ENCODE measurements around the gene HTT.

The HTT gene

DNA sequence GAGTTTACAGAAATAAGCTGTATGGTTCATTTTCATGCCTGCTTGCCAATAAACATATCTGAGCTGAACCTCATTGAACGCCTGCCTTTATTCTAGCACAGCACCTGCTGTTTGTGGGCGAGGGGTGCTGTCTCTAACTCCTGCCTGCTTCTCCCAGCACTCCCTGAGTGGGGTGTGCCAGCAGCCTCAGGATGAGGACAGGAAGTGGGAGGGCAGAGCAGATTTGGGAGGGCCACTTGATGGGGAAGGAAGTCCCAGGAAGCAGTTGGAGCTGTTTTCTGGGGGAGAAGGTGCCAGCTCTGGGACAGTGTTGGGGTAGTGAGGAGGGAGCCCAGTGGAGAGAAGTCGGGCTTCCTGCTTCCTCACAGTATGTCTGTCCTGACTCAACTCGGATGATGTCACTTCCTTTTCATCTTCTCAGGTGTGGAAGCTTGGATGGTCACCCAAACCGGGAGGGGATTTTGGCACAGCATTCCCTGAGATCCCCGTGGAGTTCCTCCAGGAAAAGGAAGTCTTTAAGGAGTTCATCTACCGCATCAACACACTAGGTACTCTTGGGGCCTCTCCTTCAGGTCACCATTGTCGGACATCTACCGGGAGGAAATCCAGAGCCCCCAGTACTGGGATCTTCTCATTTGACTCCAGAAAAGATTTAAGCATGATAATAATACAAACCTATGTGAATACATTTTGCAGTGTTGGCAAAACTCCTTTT lies 145.4 kb downstream of the HTT start:
- no peak for DNase-seq (ENCODE audit: low read depth)

DNA sequence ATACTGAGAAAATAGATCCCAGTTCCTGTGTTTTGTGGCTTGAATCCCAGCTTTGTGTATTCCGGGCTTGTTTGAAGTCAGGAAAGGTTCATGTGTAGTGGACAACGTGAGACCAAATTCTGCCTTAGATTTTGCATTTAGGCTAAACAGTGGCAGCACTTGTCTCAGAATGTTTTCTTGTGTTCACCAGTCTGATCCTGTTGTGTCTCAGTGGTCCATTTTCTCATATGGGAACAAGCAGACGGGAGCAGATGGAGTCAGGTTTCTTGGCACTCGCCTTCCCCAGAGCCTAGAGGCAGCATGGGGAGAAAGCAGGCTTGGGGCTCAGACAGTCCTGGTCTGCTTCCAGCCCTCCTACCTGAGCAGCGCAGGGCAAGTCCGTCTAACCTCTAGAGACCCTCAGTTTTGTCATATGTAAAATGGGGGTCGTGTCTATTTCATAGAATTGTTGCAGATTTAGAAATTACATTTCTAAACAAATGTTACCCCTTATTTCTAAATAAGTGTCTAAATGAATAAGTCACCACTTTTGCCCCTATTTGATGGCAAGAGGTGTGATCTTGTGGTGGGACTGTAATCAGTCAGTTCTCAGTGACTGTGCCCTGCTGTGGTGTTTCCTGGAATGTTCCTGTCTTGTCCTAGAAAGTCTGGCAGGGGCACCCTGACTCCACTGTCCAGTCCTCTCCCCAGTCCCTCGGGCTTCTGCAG lies 146.1 kb downstream of the HTT start:
- no peak for DNase-seq (ENCODE audit: low read depth)

DNA sequence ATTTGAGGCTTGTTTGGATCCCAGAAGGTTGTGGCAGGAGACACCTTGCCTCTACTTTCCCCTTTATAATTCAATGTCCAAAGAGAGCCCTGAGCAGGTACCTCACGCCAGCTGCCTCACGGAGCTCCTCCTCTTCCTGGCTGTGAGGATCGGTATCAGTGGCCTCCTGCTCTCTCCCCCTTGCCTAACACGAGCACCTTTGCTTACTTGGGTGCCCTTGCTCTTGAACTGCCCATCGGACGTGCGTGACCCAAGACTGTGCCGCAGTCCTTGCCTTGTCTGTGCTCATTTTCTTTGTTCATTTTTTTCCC lies 146.7 kb downstream of the HTT start:
- no peak for DNase-seq (ENCODE audit: low read depth)

DNA sequence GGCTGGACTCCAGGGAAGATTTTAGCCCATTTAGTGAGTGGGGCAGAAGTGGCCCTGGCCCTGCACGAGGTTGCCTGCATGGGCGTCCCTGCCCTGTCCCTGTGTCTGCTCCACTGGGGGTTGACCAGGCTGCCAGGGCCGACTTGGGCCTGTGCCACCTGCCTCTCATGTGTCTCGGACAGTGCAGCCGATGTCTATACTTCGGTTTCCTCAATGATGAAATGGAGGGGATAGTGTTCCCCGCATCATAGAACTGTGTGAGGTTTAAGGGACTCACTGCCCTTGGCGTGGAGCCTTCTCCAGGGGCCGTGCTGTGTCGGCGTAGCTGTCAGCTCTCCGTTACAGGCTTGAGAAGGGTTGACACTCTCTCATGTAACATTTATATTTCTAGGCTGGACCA lies 147.5 kb downstream of the HTT start:
- DNase-seq (ENCODE audit: low read depth): no peak

DNA sequence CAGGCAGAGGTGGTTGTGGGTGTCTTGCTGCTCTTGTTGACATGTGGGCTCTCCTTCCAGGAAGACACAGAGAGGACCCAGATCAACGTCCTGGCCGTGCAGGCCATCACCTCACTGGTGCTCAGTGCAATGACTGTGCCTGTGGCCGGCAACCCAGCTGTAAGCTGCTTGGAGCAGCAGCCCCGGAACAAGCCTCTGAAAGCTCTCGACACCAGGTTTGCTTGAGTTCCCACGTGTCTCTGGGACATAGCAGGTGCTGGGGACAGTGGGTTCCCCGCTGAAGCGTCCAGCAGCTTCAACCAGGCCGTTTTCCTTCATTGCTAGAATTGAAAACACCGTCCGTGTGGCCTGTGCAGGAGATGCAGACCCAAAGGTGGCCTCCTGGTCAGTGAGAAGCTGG lies 148.9 kb downstream of the HTT start:
- no peak for DNase-seq (ENCODE audit: low read depth)

DNA sequence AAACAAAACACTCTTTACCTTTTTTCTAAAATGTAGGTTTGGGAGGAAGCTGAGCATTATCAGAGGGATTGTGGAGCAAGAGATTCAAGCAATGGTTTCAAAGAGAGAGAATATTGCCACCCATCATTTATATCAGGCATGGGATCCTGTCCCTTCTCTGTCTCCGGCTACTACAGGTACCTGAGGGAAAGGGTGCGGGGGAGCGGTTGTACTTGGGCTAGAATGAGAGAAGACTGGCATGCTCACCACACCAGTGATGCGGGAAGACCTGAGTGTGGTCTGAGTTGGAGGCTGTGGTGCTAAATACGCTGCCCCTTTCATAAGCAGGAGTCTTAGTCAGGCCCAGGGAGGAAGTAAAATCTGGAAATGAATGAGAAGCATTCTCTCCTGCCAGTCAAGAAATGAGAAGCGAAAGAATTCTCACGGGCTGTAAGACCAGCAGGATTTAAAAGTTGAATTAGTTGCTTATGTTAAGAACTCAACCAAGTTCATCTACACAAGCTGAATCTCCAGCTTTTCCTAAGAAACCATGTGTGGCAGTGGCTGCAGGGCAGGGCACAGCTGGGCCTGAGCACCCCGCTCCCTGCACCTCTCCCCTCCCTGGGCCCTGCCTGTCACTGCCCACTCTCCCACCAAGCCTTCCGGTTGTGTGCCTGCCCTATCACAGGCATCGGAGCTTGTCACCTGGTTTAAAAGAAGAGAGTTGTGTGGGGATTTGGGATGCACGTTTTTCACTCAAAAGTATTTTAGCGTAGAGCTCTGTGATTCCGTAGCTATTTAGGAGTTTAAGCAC lies 149.7 kb downstream of the HTT start:
- DNase-seq (ENCODE audit: low read depth): no peak

DNA sequence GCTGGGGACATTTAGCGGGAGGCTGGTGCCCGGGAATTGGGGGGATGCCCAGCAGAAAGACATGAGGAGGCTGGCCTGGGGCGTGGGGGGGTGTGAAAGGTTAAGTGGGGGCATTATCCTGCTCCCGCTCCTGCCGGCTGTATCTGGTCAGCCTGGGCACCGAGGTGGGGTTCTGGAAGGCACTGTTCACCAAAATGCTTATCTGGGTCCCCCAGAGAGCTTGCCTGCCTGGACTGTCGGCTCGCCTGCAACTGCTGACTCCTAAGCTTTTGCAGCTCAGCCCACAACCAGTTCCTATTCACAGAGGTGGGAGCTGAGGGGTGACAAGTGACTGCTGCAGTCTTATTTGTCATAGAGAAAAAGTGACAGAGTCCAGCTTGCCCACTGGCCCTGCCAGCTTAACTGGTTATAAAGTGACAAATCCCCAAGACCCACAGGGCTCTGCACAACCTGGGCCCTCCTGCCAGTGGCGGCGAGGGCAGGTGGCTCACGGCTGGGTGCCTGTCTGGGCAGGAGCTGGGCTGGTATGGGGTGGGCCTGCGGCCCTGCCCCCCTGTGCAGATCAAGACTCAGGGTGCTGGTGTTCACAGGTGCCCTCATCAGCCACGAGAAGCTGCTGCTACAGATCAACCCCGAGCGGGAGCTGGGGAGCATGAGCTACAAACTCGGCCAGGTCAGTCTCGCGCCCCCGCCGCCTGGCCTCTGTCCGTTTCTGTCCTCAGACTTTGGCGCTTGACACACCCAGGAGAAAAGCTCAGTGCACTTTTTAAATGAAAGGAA lies 150.8 kb downstream of the HTT start:
- DNase-seq (ENCODE audit: low read depth): no peak

DNA sequence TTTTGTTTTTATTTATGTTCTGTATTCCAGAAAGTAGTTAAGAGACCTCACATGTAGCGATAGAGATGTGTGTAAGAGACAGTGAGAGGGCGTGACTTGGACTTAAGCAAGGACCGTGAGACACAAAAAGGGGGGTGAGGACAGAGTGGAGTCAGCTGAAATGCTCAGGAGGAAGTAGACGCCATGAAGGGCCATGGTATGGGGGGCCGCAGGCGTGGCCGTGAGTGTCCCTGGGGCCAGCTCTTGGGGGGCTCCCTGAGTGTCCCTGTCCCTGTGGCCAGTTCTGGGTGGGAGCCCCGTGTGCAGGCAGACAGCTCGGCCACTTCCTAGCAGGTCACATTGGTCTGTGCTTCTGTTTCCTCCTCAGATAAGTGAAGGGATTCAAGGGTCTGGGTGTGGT lies 151.5 kb downstream of the HTT start:
- DNase-seq (ENCODE audit: low read depth): no peak

DNA sequence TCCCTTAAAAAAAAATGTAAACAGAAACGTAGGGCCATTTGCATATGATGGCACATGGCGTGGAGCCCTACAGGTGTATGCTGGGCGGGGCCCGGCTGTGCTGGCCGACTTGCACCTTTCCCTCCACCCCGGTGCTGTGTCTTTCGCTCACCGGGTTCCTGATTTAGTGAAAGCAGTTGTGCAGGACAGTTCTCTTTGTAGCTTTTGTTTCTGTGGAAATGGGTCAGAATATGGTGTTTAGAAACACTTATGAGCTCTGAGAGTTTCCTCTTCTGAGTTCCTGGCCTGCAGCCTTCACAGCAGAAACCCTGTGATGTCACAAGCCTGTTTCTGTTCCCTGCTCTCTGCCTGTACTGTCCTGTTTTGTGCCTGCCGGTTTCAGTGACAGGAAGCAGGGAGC lies 152.0 kb downstream of the HTT start:
- no peak for DNase-seq (ENCODE audit: low read depth)

DNA sequence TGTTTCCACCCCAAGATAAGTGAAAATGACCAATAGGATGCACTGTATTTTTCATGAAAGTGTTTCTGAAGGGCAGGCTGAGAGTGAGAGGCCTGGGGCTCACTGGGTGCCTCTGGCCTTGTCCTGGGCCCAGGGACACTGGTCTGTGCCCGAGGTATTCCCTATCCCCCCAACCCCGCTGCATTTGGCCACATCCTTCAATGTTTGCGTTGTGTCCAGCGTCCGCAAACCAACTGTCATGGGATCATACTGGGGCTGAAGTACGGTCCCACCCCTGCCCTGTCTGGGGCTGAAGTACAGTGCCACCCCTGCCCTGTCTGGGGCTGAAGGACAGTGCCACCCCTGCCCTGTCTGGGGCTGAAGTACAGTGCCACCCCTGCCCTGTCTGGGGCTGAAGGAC lies 152.5 kb downstream of the HTT start:
- DNase-seq (ENCODE audit: low read depth): no peak

DNA sequence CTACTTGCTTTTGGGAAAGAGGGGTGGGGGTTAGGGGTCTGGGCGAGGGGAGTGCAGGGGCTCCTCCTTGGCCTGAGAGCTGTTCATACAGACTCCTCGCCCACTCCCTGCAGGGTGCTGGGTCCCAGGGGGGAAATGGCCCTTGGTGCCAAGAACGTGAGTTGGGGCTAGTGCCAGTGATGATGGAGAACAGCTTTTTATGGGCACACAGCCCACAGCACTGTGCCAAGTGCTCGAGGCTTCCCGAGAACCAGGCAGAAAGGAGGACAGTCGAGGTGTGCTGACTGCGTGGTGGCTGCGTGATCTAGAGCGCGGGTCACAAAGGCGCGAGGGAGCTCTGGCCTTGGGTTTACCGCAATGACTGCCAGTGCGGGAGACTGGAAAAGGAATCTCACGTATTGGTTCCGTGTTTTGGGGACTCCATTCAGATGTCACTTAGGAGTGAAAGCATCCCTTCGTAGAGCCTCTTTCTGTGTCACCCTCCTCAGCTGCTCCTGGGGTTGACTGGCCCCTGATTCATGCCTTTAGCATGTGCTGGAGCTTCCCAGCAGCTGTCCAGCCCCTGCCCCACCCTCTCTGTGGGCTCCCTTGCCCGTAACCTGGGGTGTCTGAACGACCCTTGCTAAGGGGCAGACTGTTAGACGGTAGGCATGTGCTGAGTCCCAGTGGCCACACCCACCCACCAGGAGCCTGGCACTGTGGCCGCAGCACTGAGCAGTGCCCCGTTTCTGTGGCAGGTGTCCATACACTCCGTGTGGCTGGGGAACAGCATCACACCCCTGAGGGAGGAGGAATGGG lies 153.6 kb downstream of the HTT start:
- no peak for DNase-seq (ENCODE audit: low read depth)

DNA sequence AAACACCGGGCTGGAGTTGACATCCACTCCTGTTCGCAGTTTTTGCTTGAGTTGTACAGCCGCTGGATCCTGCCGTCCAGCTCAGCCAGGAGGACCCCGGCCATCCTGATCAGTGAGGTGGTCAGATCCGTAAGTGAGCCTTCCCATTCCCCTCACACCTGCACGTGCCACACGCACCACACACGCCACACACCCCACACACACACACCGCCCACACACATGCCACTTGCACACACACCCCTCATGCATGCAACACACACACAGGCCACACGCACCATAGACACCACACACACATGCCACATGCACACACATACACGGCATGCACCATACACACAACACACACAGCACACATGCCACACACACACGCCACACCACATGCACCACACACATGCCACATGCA lies 154.4 kb downstream of the HTT start:
- DNase-seq (ENCODE audit: low read depth): no peak

DNA sequence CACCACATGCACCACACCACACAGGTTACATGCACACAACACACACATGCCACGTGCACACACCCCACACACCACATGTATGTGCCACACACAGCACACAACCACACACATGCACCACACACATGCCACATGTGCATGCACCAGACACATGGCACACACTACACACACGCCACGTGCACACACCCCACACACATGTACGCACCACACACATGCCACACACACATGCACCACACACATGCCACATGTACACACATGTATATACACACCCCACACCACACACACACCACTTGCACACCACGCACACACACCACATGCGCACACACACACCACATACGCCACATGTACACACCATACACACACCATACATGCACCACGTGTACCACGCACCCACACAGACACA lies 154.8 kb downstream of the HTT start:
- no peak for DNase-seq (ENCODE audit: low read depth)

DNA sequence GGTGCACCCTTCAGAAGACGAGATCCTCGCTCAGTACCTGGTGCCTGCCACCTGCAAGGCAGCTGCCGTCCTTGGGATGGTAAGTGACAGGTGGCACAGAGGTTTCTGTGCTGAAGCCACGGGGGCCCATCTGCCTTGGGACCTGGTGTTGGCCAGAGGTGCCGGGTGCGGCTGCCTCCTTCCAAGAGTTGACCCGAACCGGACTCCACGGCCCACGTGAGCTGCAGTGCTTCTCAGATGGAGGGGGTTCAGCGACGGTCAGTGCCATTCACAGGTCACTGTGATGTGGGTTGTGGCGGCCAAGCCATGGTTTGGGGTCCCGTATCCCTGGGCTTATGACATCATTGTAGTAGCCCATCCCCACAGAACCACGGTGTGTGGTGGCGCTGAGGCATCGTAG lies 155.5 kb downstream of the HTT start:
- no peak for DNase-seq (ENCODE audit: low read depth)

DNA sequence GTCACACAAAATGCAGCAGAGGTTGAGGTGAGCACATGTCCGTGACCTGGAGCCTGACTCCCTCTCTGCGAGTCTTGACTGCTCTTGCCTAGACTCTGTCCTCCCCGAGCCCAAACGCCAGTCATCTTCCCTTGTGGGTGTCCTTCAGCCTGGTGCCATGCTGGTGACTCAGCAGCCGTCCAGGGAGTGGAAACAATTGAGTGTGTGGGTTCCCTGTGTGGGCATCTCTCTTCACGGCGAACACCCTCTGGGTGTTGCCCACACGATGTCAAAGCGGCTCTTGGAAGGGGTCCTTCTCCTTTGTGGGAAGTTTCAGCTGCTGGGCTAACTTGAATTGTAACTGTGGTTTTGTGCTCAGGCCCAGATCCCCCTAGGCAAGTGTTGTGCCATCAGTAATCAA lies 157.0 kb downstream of the HTT start:
- DNase-seq (ENCODE audit: low read depth): no peak

DNA sequence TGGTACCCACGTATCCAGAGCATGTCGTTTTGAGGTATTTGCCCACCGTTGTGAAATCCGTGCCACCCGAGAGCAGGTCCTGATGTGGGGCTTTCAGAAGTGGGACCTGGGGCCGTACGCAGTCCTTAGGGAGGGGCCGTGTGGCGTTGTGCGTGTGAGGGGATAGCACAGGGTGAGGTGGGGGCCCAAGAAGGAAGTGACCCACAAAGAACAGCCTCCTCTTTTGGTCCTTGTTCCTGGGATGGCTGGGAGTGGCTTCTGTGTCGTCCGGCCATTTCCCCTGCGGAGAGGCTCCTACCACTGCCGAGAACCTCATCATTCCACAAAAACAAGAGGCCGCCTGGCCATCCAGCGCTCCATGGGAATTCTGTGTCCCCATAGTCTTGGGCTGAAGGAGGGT lies 157.5 kb downstream of the HTT start:
- no peak for DNase-seq (ENCODE audit: low read depth)

DNA sequence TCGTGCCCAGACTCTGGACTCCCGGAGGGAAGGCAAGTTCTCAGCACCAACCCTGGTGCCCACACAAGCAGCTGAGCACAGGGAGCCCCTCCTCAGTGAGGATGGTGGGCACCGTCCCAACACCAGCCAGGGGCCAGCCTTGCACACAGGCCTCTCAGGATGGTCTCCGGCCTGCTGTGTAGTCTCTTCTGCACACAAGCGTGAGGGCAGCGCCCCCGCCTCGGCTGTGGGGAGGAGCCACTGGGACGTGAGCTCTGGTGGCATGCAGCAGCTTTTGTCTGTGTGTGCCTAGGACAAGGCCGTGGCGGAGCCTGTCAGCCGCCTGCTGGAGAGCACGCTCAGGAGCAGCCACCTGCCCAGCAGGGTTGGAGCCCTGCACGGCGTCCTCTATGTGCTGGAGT lies 158.4 kb downstream of the HTT start:
- DNase-seq (ENCODE audit: low read depth): no peak

DNA sequence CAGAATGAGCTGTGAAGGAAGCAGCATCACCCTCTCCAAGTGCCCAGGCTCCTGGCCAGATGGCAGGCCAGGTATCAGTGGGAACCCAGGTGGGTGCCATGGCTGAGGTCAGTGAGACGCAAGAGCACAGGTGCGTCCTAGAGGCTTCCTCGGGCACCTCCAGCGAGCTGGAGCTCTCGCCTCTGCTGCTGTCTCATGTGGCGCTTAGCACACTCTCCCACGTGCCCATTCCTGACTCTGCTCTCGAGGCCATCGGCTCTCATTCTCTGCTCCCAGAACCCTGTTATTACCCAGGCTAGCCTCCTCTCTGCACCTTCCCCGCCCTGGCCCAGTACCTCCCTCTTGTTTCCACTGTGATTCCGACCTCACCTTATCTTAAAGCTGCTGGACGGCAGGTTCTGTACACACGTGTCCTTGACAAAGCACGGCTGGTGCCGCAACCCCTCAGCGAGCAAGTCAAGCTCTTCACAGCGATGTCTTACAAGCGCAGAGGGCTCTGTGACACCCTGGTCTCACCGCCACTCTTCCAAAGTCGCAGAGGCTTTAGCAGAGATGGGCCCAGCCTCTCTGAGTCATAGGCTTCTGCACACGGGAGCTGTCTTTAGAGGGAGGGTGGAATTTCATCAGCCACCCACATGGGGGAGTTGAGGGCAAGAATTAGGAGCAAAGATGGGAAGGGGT lies 159.1 kb downstream of the HTT start:
- no peak for DNase-seq (ENCODE audit: low read depth)

DNA sequence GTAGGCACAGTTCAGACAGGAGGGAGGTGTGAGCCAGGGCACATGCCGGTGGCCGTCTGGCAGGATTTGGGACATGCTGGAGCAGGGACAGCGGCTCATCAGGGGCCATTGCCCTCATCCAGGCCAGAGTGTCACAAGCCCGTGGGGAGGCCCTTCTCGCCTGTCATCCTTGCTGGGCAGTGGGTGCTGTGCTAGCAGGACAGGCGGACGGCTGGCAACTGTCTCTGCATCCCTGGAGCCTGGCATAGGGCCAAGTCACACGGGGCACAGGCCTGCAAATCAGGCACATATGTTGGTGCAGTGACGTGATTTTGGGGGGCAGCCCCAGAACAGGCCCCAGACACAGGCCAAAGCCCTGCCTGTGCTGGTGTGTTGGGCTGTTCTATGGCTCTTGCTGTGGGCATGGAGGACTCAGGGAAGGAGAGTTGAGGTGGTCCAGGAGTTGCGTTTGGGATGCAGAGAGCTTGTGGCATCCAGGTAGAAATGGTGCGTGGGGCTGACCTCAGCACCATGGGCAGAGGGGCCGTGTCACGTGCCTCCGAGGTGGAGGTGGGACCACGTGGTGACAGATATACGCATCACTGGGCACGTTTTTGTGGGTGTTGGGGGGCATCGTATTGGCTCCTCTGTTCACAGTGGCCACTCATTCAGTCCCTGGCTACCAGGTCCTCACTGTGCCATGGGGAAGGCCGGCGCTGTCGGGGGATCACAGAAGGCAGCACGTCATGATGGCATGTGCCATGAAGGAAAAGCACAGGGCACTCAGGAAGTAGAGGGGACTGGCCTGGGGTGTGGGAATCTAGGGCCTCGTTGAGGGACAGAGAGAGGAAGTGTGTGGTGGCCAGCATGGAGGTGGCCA lies 159.9 kb downstream of the HTT start:
- no peak for DNase-seq (ENCODE audit: low read depth)

DNA sequence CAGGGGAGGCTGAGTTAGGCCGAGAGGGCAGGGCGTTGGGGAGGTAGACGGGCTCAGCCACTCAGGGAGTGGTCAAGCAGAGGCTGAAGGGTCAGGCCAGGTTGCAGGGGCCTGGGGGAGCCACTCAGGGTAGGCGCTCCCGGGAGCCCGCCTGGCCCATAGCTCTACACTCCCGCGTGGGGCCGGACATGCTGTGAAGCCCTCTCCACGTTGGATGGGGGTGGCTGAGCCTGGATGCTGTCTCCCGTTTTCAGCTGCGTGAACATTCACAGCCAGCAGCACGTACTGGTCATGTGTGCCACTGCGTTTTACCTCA lies 160.5 kb downstream of the HTT start:
- DNase-seq (ENCODE audit: low read depth): no peak
